Retinal pigment epithelial cell (primary cell): ENCODE data around the gene PRSS53.

Experiments
- DNase-seq: peaks from one replicate; pipeline ENCODE4 v3.0.0-alpha.2; 2010; ENCODE audit warnings: low read depth
- H3K4me3 ChIP-seq: 2 replicates; pipeline ENCODE4 v1.5.1; 2011; ENCODE audit warnings: mild to moderate bottlenecking, low read length, control low read depth, moderate library complexity
- CTCF ChIP-seq: conservative IDR thresholded peaks from 2 replicates; pipeline ENCODE4 v1.5.1; 2011; ENCODE audit warnings: low read depth, low read length, control low read depth, inconsistent platforms

PRSS53 gene

GRCh38 chr16:31083981-31084380 is 4.8 kb downstream of the PRSS53 start:
- no peak for TF ChIP-seq CTCF
- no peak for DNase-seq
- H3K4me3 ChIP-seq = no peak overlapping the region

- DNase-seq = no peak
Measured at GRCh38 chr16:31083556-31083955, 5.2 kb downstream of the PRSS53 start.

GRCh38 chr16:31083081-31083480 is 5.7 kb downstream of the PRSS53 start:
- TF ChIP-seq CTCF = no peak
- no peak overlapping the region for H3K4me3 ChIP-seq
- no peak for DNase-seq

More at GRCh38 chr16:31083556-31083955, 5.2 kb downstream of the PRSS53 start:
- H3K4me3 ChIP-seq = no peak overlapping the region
- no peak for TF ChIP-seq CTCF

GRCh38 chr16:31082368-31083045 is 6.2 kb downstream of the PRSS53 start:
- no peak for DNase-seq
- H3K4me3 ChIP-seq = no peak overlapping the region
- TF ChIP-seq CTCF = no peak

GRCh38 chr16:31081428-31082351 is 7.1 kb downstream of the PRSS53 start:
- no peak for TF ChIP-seq CTCF
- no peak overlapping the region for H3K4me3 ChIP-seq
- no peak for DNase-seq

- no peak overlapping the region for H3K4me3 ChIP-seq
- DNase-seq = no peak
- TF ChIP-seq CTCF = no peak
Measured at GRCh38 chr16:31080756-31081419, 7.9 kb downstream of the PRSS53 start.
